HG02885 (cell line): ENCODE data around the gene MEIS1.
A peak's percentile ranks its signal among the peaks of the same experiment; 100 is the strongest.

Experiments
- ATAC-seq: cut with Tn5 transposase; IDR thresholded peaks from one replicate; pipeline ENCODE4 v1.9.1; 2021; ENCODE audit warnings: mild to moderate bottlenecking; ENCODE audit not compliant: unreplicated experiment, poor library complexity

Gene MEIS1

GRCh38 chr2:66431274-66431642, 3.7 kb upstream of the MEIS1 start:
- ATAC-seq, result no peak

GRCh38 chr2:66431846-66432587, 2.9 kb upstream of the MEIS1 start:
- ATAC-seq, result no peak

- no peak for ATAC-seq
These were observed 1.9 kb upstream of the MEIS1 start for GRCh38 chr2:66432801-66433694.

DNA sequence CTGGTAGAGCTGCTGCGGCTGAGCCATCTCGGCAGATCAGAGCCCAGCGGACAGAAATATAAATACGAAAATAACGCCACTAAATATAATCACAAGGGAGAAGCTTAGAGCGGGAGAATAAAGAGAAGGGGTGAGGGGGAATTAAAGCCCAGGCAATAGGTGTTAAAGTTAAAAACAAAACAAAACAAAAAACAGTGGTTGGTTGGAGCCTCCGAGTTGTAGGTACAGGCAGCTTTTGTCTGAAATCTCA, 1.3 kb upstream of the MEIS1 start:
- ATAC-seq, result no peak

GRCh38 chr2:66433945-66434678, 813 bp upstream of the MEIS1 start:
- ATAC-seq, result peak; percentile 55

- ATAC-seq, result no peak
These were observed 587 bp downstream of the MEIS1 start for GRCh38 chr2:66435549-66435875.

DNA sequence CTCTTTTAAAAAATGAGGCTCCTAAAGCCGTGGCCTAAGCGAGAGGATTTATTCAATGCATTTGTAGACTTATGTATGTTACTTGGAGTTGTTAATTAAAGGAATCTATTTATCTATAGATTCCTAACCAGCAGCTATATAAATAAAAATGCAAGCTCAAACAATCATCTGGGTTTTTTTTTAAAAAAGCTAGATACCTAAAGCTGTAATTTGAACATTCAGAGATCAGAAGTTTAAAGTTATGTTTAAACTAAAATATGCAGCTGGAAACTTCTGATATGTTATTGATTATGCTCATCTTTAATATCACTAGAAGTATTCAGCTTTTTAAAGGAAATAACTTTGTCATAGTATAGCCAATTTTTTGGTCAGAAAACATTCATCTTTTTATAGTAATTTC, 1.0 kb downstream of the MEIS1 start:
- no peak for ATAC-seq

- ATAC-seq, result no peak
These were observed 1.7 kb downstream of the MEIS1 start for GRCh38 chr2:66436581-66437001.

- no peak for ATAC-seq
These were observed 2.3 kb downstream of the MEIS1 start for GRCh38 chr2:66437109-66437690.

- no peak for ATAC-seq
These were observed 3.0 kb downstream of the MEIS1 start for GRCh38 chr2:66437691-66438497.

DNA sequence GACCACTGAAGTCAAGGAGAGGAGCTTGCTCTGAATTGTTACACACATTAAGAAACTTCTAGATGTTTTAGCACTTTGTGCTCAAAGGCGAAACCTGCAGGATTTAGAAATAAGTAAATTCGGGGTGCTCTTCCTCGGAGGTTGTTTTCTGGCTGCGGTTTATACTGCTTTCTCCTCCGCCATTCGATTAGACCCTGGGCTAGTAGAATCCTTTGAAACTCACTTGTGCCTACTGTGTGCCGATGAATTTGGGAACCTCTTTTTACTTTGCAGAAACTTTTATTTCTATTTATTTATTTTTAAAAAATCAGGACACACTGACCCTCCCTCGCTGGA, 3.5 kb downstream of the MEIS1 start:
- no peak for ATAC-seq

DNA sequence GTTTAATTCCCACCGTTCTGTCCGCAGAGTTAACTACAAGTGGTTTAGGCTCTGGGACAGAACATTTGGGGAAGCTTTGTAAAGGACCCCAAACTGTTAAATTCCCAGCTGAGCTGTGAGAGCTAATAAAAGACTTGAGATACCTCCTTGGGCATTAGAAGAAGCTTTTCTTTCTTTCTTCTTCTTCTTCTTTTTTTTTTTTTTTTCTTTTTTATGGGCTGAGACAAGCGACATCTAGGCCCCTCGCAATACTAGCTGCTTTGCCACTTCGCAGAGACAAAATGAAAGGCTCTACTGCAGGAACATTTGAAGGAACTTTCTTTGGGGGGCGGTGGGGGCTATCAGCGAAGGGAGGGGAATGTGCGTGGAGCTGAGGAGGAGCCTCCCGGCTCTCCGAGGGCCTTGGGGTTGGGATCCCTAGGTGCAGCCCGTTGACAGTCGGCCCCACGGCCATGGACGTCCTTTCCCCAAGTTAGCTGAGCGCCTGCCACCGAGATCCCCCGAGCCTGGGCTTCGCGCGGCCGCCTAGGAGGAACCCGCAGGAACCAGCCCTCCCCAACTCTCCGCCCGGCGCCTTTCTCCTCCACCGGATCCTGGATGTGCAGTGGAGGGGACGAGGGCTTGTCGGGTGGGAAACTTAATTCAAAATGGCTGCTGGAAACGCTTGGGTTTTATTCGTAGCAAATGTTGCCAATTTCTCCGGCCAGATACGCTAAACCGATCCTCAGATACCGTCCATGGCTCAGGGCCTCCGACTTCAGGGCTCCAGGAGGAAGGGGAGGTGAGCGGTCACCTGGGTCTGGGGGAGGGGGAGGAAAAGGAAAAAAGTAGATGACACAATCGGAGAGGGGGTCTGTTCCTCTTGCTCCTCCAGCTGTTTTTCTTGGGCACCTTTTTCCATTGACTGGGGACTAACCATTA, 4.2 kb downstream of the MEIS1 start:
- ATAC-seq, result no peak

DNA sequence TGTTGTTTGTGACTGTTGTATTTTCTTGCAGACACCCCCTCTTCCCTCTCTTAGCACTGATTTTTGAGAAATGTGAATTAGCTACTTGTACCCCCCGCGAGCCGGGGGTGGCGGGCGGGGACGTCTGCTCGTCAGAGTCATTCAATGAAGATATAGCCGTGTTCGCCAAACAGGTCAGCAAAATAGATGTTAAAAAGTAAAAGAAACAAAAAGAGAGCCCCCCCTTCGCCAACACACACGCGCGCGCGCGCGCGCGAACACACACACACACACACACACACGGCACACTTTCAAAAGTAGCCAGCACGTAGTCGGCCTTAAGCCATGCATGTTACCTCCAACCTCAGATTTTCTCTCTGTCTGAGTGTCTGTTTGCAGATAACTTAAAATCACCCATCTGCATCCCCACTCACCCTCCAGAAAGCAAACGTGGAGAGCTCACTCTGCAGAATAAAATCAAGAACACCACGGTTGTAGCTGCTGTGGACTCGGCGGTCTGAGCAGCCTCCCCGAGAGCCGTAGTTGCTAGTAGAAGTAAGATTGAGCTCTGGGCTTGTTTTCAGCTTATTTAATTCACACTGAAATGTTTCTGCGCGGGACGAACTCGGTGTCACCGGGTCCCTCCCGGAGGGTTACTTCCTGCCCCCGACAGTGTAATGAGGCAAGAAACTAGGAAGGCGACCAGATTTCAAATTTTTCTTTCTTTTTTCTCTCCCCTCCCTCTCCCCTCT, 5.1 kb downstream of the MEIS1 start:
- ATAC-seq, result no peak

GRCh38 chr2:66440708-66441497, 6.0 kb downstream of the MEIS1 start:
- no peak for ATAC-seq

GRCh38 chr2:66441581-66442320, 6.8 kb downstream of the MEIS1 start:
- ATAC-seq, result no peak

DNA sequence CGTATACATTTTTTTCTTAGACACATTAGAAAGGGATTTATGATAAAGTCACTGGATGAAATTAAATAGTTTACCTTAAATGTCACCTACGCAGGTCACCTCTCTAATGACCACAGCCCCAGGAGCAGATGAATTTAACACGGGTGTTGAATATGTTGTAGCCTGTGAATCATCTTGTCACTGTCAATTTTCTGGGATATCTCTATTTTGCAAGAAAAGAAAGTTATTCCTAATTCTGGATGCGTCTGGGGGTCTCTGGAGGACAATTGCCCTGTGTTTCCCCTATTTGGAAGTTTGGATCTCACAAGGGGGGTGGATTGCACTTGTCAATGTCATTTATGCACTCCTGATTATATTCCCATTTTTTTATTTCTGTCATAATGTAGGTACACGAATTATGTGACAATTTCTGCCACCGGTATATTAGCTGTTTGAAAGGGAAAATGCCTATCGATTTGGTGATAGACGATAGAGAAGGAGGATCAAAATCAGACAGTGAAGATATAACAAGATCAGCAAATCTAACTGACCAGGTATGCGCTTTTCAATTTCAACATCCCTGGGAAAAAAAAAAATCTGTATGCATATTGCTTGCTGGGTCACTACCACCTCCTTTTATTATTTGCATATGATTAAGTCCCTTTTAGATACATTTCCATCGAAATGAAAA, 7.7 kb downstream of the MEIS1 start:
- ATAC-seq, result no peak
